ENCODE results near the gene SLC1A1.
"Not testable (repeated sequence)": the region's sequence is repeated elsewhere in the genome, so short reads cannot be mapped to it uniquely, and the experiment has no call there.

Gene SLC1A1

DNA sequence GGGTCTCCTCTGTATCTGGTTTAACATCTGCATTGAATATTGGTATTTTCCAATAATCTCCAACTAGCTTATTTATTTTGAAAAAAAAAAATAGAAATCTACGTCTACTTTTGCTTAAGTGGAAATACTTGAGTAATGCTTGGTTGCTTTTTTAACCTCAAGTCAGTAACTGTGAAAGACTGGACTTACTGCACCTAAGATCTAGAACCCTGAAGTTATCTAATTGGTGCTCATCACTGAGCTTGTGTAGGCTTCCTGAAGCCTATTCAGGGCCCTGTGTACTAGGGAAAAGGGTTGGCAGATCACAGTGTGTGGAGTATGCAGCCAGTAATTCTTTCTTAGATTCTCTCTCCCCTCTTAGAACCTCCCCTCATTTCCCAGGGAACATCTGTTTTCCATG is 16.2 kb downstream of the SLC1A1 start:
- no peak for DNase-seq (ENCODE audit: low spot score)

GRCh38 chr9:4507306-4508130 is 17.2 kb downstream of the SLC1A1 start:
- no peak for DNase-seq (ENCODE audit: low spot score)

DNA sequence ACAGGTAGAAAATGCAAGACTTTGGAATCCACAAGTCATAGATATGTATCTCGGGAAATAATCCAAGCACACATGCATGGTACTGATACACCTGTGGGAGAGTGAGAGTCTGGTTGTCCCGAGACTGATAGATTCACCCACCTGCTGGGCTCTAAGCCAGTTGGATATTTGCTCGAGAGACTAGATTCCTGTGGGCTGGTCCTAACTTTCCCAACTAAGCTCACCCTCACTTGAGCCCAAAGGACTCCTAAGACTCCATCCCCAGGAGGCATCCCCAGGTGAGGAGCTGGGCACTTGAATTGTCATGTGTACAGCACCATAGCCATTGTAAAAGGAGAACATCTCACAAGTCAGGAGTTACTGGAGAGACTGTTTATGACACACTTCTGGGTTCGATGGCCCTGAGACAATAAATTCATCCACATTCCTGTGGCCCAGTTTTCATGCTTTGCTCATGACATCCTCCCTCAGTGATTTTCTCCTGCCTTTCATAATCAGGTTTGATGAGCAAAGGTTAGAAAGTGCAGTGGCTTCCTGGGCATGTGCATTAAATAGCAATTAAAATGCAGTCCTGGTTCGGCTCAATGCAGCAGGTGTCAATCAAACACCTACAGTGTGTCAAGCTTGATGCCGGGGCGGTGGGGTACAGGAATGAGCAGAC is 18.1 kb downstream of the SLC1A1 start:
- no peak for DNase-seq (ENCODE audit: low spot score)

DNA sequence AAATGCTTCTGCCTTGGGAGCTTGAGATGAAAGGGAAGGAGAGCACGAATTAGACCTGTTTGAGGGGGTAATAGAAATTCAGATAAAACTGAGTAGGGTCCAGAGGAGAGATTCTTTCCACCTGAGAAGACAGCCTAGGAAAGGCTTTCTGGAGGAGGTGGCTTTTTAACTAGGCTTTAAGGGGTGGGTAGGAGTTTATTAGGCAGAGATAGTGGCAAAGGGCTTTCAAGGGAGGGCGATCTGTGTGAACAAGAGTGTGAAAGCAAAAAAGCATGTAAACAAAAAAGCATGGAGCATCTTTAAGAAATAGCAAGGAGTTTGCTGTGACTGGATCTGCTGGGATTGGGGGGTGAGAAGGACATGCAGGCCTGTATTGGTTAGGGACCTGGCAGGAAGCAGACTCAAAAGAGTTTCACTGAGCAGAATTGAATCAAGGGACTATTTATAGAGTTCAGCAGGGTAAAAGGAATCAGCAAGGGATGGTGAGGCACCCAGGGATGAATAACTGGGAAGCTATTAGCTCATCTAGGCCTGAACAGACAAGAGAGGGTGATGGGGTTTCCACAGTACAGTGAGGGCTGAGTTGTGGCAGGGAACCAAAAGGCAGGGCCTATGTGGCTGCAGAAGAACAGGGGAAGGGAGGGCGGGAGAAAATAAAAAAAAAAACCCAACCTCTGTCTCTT is 18.8 kb downstream of the SLC1A1 start:
- no peak for DNase-seq (ENCODE audit: low spot score)

DNA sequence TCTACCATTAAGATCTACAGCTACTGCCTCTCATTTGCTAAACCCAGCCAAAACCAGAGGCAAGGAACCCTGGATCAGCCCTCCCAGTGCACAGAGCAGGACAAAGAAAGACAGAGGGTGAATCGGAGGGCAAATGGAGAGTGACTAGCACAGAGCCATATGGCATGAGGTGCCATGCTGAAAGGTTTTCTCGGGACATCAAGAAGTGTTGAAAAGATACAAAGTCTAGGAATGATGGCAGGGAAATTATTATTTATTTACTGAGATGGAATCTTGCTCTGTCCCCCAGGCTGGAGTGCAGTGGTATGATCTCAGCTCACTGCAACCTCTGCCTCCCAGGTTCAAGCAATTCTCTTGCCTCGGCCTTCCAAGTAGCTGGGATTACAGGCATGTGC is 19.3 kb downstream of the SLC1A1 start:
- no peak for DNase-seq (ENCODE audit: low spot score)

DNA sequence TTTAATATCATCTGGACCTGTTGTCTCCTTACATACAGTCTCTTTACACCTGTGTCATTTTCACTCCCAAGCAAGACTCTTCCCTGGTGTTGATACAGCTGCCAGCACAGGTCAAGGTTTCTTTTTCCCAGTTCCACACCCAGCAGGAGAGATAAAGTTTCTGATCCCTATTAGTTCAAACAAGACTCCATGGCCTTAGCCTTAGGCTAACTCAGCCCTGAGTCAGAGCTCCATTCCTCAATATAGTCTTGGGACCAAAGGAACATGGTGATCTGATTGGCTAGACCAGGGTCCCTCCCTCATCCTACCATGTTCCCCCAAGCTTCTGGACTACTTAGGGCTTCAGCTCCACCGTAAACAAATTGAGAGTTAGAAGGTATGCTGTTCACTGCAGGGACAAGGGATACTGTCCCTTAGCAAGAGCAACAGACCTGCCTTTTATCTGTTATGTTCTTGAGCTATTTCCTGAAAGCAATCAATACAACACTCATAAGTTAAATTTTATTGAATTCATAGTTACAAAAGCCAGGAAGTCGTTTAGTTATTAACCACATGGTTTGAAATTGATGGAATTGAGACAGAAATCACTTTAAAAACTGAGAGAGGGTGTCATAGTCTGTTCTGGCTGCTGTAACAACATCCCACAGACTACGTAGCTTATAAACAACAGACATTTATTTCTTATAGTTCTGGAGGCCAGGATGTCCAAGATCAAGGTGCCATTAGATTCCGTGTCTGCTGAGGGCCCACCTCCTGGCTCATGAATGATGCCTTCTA is 20.5 kb downstream of the SLC1A1 start:
- DNase-seq (ENCODE audit: low spot score), result no peak

- no peak for DNase-seq (ENCODE audit: low spot score)
Observed at GRCh38 chr9:4514252-4515128, 24.2 kb downstream of the SLC1A1 start.

DNA sequence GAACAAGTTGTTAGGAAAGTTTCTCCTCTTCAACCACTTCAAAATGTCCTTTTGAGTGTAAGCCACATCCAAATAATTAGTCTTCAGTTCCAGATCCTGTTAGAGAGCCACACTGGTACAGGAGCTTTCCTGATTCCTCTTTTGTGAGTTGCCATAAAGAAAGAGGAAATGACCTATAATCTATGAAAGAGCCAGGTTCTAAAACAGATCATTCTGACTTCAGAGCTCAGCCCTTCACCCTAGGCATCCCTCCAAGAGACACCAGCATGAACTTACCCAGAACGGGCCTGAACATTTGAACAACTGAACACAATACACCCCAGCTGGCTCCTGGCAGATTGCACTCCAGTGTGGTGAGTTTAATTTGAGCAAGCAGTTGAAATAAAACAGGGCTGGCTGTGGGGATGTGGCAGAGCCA is 25.7 kb downstream of the SLC1A1 start:
- DNase-seq (ENCODE audit: low spot score), result no peak

DNA sequence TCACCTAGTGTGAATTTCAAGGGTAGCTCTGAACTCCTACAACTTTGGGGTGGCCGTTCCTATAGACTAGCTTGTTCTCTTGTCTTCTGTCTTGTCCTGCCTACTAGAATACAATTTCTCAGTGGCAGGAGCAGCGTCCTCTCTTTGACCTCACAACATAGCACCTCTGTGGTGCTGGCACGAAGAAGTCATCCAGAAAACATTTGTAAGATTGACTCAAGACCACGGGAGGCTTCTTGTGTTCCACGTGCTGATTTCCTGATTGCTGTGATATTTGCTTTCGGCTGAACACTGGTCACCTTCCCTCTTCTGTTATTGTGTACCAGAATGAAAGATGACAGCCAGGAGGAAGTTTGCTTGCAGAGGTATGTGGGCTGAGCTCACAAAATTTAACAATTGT is 27.0 kb downstream of the SLC1A1 start:
- DNase-seq (ENCODE audit: low spot score), result no peak

DNA sequence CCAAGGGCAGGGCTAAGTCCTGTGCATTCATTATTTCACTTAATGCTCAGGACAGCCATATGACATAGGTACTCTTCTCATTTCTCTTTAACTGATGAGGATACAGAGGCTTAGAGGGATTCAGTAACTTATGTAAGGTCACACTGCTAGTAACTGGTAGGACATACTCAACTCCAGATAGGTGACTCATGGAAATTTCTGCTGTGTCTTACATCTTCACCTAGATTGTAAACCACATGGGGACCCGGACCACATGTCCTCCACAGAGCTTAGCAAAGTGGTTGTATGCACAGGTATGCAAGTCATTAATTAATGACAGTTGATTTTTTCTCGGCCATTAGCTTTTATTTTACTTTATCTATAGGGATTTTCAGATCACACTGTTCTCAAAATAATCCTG is 29.3 kb downstream of the SLC1A1 start:
- no peak for DNase-seq (ENCODE audit: low spot score)

DNA sequence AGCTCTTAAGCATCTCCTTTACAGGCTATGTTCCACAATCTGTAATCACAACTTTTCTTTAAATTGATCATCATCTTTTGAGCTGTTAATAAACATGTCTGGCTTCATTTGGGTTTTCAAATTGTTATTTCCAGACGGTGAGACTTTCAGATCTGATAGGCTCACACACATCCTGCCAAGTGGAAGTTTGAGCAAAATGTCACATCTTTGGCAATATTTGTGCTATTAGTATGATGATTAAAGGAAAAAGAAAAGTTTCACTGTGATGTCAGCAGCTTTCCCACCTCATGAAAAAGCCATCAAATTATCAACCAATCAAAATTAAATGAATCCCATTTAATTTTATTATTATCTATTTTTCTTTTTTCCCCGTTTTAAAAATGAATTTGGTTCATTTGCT is 29.8 kb downstream of the SLC1A1 start:
- no peak for DNase-seq (ENCODE audit: low spot score)

- DNase-seq (ENCODE audit: low spot score), result peak; percentile 28
Observed at GRCh38 chr9:4530375-4530774, 40.1 kb downstream of the SLC1A1 start.

DNA sequence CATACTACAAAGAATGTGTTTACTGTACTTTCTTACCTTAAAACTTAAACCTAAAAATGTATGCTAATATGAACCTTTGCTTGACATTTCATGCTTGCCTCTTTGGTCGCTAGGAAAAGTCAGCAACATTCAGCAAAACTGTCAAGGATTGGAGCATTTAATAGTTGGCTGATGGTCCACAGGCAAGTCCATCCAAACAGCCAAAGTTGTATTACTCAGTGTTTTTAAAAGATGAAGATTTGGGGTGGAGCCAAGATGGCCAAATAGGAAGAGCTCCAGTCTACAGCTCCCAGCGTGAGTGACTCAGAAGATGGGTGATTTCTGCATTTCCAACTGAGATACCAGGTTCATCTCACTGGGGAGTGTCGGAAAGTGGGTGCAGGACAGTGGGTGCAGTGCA is 40.6 kb downstream of the SLC1A1 start:
- DNase-seq (ENCODE audit: low spot score), result not testable (repeated sequence)

GRCh38 chr9:4531355-4531754 is 41.1 kb downstream of the SLC1A1 start:
- not testable (repeated sequence) for DNase-seq (ENCODE audit: low spot score)

DNA sequence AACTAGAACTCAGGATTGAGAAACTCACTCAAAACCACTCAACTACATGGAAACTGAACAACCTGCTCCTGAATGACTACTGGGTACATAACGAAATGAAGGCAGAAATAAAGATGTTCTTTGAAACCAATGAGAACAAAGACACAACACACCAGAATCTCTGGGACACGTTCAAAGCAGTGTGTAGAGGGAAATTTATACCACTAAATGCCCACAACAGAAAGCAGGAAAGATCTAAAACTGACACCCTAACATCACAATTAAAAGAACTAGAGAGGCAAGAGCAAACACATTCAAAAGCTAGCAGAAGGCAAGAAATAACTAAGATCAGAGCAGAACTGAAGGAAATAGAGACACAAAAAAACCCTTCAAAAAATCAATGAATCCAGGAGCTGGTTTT is 43.6 kb downstream of the SLC1A1 start:
- DNase-seq (ENCODE audit: low spot score), result not testable (repeated sequence)

- not testable (repeated sequence) for DNase-seq (ENCODE audit: low spot score)
Observed at GRCh38 chr9:4536196-4536595, 45.9 kb downstream of the SLC1A1 start.

DNA sequence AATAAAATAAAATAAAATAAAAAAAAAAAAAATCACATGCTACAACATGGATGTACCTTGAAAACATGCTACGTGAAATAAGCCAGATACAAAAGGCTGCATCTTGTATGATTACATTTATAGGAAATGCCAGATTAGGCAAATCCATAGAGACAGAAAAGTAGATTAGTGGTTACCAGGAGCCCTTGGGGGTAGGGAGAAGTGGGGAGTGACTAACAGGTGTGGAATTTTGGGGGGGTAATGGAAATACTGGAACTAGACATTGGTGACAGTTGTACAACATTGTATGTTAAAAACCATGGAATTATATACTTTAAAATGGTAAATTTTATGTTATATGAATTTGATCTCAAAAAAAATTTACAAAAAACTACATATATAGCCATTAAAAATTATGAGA is 47.3 kb downstream of the SLC1A1 start:
- DNase-seq (ENCODE audit: low spot score), result no peak

- DNase-seq (ENCODE audit: low spot score), result no peak
Observed at GRCh38 chr9:4538107-4538506, 47.8 kb downstream of the SLC1A1 start.

GRCh38 chr9:4538621-4539020 is 48.4 kb downstream of the SLC1A1 start:
- no peak for DNase-seq (ENCODE audit: low spot score)

DNA sequence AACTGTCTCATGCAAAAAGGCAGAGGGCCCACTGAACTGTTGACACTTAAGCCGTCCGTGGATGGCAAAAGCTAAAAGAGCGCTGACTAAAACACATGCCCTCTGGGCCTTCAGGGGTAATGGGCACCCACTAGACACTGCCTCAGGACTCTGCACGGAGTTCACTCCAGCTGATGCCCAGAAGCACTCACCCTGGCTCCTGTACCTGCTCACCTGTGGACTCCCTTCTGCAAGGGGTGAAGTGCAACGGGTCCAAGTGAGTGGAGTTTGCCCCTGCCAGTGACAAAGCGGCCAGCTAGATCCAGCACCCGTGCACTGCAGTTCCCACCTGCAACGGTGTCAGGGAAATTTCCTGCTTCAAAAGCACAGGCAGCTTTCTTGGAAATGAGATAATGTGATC is 50.2 kb downstream of the SLC1A1 start:
- DNase-seq (ENCODE audit: low spot score), result no peak

- DNase-seq (ENCODE audit: low spot score), result no peak
Observed at GRCh38 chr9:4541281-4541680, 51.0 kb downstream of the SLC1A1 start.

All from CD4-positive, alpha-beta T cell treated with Interleukin-2 at 100 ng/mL for 4 hours (primary cell).